ENCODE results near the gene KDM4B.
"Not testable (repeated sequence)": the region's sequence is repeated elsewhere in the genome, so short reads cannot be mapped to it uniquely, and the experiment has no call there.

Gene KDM4B

DNA sequence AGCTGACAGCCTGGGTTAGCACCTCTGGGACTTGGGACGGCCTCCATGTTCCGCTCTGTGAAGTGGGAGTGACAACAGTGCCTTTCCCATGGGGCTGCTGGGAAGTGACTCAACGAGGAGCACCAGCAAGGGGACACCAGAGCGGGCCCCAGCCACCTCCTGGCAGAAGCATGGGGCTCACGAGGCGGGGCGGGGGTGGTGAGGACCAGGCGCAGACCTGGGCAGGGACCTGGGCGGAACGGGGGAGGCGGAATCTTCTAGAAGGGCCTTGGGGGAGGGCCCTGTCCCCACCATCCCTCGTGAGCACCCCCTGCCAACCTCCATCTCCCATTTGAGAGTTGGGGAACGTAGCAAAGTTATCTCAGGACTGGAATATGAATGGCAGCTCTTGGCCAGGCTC lies 37.9 kb downstream of the KDM4B start:
- DNase-seq (ENCODE audit: insufficient read length, low spot score): no peak
- no peak for FAIRE-seq

DNA sequence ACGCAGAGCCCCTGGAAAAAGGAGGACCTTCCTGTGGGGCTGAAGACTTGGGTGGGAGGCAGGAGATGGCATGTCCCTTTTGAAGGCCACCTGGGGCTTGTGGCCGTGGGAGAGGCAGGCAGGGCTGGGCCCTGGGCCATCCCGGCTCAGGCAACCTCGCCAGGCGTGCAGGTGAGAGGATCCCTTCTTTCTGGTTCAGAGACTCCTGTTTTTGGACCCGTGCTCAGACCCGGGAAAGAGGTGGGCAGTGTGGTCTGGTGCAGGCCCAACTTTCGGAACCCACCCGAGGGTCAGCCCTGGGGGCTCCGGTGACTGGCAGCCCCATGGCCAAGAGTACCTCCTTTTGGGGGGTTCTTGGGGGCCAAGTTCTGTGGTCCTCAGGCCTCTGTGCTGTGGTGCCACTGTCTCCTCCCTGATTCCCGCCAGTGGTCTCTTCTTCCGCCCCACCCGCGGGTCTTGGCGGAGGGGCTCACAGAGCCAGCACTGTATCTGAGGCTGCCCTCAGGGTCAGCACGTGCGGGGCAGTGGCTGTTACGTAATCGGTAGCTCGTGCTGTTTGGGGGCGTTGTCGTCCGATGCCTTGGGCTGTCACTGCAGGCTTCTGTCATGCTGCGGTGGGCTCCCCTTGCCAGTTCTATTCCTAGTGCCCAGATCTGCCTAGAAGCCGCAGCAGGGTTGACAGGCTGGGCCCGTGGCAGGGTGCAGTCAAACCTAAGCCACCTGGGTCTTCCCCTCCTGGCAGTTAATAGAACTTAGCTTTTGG lies 42.7 kb downstream of the KDM4B start:
- FAIRE-seq (no peak), DNase-seq (ENCODE audit: insufficient read length, low spot score) (no peak)

DNA sequence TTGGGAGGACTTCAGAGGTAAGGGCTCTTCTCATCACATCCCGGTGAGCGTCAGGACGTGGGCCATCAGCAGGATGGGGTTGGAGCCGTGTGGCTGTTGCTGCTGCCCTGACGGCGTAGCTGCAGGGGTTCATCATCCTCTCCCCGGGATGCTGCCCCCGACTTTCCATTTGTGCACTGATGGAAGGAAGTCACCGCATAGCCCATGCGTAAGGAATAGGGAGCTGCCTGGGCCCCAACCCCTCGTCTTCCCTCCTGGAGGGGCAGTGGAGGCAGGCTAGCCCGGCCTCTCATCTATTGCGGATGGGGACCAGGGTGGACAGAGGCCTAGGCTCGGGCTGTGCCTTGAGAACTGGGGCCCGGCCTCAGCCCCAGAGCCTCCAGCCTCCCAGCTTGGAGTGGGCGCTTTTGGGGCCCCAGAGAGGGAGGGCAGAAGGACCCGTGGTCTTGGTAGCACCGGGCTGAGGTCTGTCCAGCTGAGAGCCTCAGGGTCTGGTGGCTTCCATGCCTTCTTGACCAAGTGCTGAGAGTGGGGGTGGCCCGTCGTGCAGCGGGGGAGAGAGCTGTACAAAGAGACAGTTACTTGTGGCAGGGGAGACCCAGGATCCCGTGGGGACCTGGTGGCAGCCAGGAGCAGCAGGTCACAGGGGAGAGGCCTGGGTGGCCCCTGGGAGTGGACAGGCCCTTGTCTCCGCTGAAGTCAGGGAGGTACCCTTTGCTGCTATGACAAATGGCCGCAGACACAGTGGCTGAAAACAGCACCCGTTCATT lies 44.0 kb downstream of the KDM4B start:
- DNase-seq (ENCODE audit: insufficient read length, low spot score): no peak
- FAIRE-seq: no peak

DNA sequence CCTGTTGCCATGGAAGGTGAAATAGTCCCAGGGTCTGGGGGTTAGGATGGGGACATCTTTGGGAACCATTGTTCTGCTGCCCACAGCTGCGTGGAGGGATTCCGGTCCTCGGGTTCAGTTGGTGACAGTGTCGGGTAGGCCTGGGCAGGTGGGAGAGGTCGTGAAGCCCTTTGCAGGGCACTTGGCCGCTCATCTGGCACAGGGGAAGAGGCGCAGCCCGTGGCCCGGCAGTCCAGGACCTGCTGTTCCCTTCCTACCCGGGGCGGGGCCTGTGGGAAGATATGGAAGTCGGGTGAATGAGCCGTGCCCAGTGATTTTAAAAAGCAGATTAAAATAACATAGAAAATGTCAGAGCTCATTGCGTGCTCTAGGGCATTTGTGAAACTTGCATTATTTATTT lies 44.8 kb downstream of the KDM4B start:
- DNase-seq (ENCODE audit: insufficient read length, low spot score) (no peak), FAIRE-seq (no peak)

DNA sequence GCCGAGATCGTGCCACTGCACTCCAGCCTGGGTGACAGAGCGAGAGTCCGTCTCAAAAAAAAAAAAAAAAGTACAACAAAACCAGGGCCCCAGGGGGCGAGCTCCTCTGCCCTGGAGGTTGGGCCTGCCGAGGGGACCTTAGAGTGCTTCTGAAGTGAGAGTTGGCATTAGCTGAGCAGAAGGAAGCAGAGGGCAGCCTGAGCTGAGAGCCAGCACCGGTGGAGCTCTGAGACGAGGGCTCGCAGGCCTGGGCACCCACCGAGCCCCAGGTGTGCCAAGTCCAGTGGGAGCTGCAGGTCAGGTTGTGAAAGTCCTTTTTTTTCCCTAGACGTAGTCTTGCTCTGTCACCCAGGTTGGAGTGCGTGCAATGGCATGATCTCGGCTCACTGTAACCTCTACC lies 46.0 kb downstream of the KDM4B start:
- DNase-seq (ENCODE audit: insufficient read length, low spot score): no peak
- FAIRE-seq: no peak

DNA sequence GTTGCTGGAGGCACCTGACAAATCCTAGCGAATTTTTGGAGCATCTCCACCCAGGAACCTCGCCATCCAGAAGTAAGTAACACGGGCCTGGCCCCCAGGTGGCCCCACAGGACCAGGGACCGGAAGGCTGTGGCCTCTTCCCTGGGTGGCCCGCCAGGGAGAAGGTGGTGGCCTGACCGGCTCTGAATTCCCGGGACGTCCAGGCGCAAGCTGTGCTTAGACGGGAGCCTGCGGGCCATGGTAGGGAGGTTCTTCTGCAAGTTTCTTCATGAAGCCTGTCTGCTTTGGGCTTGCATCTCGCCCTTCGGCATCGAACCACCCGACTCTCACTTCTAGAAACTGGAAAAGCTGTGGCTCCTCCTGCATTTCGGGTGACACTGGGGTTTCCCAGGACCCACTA lies 47.4 kb downstream of the KDM4B start:
- no peak for FAIRE-seq
- no peak for DNase-seq (ENCODE audit: insufficient read length, low spot score)

DNA sequence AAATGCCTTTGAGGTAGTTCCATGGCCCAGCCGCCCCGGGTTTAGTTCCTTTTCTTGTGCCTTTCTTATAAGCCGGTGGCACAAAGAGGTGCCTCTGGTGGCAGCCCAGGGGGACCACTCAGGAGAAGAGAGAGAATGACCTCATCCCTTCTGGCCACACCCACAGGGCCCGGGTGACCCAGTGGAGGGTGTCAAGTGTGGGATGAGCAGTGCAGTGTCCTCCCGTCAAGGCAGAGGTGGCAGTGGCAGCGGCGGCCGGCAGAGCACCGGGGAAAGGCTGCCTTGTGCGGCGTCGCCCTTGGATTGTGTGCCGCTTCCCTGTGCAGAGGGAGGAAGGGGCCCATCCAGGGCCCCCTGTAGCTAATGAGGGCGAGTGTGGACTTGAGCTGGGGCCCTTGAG lies 47.9 kb downstream of the KDM4B start:
- no peak for FAIRE-seq
- DNase-seq (ENCODE audit: insufficient read length, low spot score): no peak

DNA sequence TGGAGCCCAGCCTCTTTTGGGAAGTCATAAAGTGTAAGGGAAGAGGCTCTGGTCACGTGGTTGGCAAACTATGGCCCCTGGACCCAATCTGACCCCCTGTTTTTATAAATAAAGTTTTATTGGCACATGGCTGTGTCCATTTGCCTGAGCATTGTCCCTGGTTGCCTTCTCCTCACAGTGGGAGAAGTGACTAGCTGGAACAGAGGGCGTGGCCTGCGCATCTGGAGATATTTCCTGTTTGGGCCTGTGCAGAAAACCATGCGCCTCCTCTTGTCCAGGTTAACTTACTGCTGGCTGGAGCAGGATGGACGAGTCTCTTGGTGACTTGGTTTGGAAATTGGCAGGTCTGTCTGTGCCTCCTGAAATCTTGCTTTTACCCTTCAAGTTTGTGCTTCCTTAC lies 48.3 kb downstream of the KDM4B start:
- no peak for FAIRE-seq

DNA sequence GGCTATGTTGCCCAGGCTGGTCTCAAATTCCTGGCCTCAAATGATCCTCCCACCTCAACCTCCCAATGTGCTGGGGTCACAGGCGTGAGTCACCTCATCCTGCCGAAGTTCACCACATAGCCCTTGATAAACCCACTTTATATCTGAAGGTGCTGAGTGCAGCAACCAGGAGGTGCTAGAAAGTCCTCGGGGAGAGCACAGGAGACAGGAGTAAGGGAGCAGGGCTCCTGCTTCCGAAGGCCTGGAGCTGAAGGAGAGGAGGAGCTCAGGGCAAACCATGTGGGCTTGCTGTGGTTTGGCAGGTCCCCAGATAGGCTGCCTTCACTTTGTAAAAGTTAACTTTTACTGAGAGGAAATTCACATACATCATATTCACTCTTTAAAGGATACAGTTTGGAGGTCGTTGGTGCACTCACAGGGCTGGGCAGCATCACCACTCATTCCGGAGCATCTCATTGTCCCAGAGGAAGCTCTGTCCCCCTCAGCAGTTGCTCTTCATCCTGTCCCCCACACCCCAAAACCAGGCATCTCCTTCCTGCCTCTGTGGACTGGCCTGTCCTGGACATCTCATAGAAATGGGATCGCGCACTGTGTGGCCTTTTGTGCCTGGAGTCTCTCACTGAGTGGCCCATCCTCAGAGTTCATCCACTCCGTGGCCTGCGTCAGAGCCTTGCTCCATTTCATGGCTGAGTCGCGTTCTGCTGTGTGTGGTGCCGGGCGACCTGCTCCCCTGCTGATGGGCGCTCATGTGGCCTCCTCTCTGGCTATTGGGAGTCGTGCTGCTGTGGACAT lies 49.5 kb downstream of the KDM4B start:
- DNase-seq (ENCODE audit: insufficient read length, low spot score) (no peak), FAIRE-seq (no peak)

More for the DNA sequence above, 48.3 kb downstream of the KDM4B start:
- DNase-seq (ENCODE audit: insufficient read length, low spot score): no peak

DNA sequence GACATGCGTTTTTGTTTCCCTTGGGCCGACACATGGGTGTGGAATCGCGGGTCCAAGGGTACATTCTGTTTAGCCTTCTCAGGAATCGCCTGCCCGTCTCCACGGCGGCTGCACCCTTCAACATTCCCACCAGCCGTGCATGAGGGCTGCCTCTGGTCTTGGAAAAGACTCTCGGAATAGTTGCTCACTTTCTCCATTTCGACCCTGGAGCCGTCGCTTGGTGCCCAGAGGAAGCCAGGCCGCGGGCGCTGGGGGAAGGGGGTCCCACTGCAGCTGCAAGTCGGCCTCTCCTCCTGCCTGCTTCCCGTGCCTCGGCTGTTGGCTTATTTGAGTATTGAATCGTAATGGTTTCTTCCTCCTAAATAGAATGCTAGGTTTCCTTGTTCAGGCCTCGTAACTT lies 51.5 kb downstream of the KDM4B start:
- FAIRE-seq (no peak), DNase-seq (ENCODE audit: insufficient read length, low spot score) (no peak)

DNA sequence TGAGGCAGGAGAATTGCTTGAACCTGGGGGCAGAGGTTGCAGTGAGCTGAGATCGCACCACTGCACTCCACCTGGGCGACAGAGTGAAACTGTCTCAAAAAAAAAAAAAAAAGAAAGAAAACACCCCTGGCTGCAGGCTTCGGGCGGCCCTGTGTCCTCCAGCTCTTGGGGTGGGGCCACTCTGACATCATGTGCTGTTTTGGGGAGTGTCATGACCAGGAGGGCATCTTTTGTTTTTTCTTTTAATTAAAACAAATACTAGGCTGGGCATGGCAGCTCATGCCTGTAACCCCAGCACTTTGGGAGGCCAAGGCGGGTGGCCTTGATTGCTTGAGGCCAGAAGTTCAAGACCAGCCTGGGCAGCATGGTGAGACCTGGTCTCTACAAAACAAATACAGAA lies 52.1 kb downstream of the KDM4B start:
- DNase-seq (ENCODE audit: insufficient read length, low spot score): no peak
- FAIRE-seq: no peak

DNA sequence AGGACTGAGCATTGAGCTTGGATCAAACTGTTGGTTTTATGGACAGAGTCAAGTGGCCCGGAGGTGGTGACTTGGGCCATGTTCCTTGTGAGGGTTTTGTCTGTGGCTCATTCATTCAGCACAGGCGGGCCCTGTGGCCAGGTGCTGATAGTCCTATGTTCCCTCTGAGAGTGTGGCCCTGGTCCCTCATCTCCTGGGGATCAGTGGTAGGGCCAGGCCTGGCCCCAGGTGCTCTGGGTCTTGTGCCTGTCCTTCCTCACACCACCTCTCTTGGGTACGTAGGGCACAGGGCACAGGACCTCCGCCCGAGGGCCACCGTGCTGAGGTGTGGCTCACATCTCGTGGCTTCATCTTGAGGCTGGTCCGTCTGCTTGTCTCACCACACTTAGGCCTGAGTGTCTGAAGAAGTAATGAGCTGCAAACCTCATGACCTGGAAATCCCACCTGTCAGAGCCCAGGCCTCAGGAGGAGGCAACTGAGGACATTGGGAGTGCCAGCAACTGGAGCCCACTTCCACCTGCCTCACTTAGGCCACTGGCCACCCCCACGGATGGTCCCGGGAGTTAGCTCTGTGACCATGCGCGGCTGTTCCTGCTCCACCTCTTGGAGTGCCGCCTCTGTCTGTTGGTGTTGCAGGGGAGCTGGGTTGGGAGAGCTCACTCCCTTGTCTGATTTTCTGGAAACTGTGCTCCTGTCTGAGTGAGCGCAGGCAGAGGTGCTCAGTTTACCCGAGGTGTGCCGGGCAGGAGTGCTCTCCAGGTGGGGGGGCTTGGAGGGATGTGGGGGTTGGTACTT lies 53.4 kb downstream of the KDM4B start:
- FAIRE-seq (no peak), DNase-seq (ENCODE audit: insufficient read length, low spot score) (no peak)

DNA sequence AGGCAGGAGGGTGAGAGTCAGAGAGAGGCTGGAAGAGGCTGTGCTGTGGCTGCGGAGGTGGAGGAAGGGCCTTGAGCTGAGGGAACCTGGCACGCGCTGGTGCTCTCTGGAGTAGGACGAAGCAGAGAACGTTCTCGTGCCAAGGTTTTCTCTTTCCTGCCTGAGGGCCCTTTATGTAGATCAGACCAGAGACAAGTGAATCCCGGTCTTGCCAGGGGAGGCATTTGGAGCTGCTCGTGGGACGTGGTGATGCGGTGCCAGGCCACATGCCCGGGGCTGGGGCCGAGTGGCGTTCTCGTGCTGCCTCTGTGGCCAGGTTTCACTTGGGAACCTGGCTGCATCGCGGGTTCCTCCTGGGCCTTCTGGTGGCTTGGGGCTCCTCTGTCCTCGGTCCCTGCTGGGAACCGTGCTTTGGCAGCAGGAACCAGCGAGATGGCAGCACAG lies 54.2 kb downstream of the KDM4B start:
- DNase-seq (ENCODE audit: insufficient read length, low spot score): no peak
- FAIRE-seq: no peak

DNA sequence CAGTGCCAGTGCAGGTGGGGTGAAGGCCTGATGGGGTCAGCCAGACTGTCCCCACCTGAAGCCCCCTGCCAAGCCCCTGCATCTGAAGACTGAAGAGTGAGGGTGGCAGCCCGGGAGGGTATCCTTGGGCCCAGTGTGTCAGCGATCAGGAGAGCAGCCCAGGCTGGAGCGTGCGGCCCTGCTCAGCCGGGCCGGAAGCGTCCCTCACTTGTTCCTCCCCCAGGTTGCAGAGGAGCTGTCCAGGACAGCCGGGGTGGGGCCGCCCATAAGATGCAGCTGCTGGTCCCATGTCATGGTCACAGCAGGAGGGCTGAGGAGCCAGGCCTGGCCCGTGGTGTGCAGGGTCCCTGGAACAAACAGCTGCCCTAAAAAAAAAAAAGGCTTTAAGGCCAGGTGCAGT lies 55.4 kb downstream of the KDM4B start:
- no peak for FAIRE-seq
- DNase-seq (ENCODE audit: insufficient read length, low spot score): no peak

DNA sequence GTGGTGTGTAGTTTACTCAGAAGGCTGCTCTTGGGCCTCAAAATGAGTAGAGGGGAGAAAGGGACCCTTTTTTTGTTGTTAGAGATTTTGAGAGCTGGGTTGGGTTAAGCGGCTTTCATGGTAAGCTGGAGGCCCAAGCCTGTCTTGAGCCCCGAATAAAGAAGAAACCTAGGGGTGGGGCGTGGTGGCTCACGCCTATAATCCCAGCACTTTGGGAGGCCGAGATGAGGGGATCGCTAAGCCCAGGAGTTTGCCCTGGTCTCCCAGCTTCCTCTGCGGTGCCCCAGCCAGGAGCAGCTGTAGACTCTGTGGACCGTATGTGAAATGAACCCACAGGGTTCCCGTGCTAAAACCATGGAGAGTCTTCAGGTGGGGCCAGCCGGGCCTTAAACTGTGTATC lies 56.1 kb downstream of the KDM4B start:
- DNase-seq (ENCODE audit: insufficient read length, low spot score) (no peak), FAIRE-seq (no peak)

DNA sequence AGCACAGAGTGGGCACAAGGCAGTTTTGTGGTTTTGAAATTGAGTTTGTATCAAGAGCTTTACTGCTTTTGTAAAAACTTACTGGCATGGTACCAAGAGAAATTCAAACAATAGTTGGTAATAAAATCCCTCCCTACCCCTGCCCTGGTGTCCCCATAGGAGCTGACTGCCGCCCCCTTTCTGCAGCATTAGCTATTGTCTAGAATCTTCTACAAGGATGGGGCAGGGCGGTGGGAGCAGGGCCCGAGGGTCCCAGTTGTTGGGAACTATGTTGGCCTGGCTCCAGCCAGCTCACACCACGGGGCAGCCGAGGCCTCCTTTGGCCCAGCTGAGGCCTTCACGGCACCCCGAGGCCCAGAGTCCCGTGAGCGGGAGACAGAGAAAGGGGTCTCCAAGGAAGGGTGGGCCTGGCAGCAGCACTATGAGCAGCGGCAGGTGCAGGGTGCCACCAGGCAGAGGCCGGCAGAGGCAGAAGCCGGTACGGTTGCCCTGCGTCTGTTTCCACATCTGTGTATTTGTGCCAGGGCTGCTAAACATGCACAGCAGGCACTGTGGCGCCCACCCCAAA lies 57.9 kb downstream of the KDM4B start:
- FAIRE-seq: no peak
- DNase-seq (ENCODE audit: insufficient read length, low spot score): no peak

DNA sequence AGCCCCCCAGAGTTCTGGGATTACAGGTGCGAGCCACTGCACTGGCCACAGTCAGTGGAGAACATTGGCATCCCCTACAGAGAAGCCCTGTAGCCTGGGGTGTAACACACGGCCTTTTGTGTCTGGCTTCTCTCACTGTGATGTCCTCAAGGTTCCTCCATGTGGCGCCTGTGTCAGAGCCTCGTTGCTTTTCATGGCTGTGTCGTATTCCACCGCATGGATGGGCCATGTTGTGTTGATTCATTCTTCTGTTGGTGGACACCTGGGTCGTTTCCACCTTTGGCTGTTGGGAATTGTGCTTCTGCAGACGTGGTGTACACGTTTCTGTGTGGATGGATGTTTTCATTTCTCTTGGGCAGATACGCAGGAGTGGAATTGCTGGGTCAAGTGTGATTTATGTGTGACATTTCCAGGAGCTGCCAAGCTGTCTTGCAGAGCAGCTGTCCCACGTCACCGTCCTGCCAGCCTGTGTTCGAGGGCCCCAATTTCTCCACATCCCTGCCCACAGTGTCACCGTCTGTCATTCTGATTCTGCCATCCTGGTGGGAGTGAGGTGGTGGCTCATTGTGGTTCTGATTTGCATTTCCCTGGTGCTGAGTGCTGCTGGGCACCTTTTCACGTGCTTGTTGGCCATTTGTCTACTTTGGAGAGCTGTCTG lies 59.4 kb downstream of the KDM4B start:
- FAIRE-seq (no peak), DNase-seq (ENCODE audit: insufficient read length, low spot score) (no peak)

DNA sequence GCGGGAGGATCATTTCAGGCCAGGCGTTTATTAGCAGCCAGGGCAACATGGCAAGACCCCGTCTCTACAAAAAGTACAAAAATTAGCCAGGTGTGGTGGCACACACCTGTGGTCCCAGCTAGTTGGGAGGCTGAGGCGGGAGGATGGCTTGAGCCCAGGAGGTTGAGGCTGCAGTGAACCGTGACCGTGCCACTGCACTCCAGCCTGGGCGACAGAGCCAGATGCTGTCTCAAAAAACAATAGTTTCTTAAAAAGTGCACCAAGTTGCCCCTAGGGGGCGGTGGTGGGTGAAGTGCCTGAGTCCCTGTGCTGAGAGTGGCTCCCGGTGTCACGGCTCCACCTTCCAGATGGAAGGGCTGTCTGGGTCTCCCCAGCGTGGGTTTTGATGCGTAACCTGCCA lies 60.7 kb downstream of the KDM4B start:
- DNase-seq (ENCODE audit: insufficient read length, low spot score); FAIRE-seq: not testable (repeated sequence)

DNA sequence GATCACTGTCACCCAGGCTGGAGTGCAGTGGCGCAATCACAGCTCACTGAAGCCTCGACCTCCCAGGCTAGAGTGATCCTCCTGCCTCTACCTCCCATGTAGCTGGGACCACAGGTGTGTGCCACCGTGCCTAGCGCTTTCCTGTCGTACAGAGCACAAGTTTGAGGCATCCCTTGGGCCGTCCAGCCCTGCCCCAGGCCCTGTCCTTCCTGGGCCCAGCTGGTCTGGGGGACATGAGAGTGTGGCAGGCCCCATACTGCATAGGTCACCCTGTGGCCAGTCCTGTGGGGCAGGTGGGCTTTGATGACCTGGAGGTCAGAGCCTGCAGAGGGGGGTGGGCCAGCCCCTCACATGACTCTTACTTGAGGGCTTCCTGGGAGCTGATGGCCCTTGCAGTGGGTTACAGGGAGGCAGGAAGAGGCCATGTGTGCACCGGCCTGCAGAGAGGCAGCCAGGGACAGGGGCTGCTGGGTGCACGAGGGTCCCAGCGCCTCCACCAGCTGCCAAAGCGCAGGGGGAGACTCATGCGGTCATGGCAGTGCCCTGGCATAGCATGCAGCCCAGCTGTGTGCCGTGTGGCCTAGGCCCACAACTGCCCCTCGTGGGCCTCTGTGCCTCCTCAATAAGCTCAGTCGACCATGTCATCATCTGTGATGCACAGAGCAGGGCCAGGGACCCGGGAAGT lies 61.4 kb downstream of the KDM4B start:
- DNase-seq (ENCODE audit: insufficient read length, low spot score): no peak
- FAIRE-seq: no peak

Data from GM19239 (cell line).